Type B pancreatic cell (in vitro differentiated cells): ENCODE measurements around the gene EIF2AK2. TPM values are rescaled to one million over a fixed set of nuclear protein-coding genes. Genes with fewer than 3 reads are reported as not detected.

Experiments used
- DNase-seq: peaks from one replicate; pipeline ENCODE4 v3.0.0; 2021; ENCODE audit warnings: mixed read lengths; ENCODE audit not compliant: unreplicated experiment; ENCODE audit errors: extremely low spot score
- H3K27ac Mint-ChIP-seq: 2 replicates; pipeline ENCODE4 v1.8.0; 2021; ENCODE audit warnings: mild to moderate bottlenecking, mixed read lengths
- H3K27me3 Mint-ChIP-seq: 2 replicates; pipeline ENCODE4 v1.8.0; 2021; ENCODE audit warnings: mixed read lengths
- H3K36me3 Mint-ChIP-seq: 2 replicates; pipeline ENCODE4 v1.8.0; 2021; ENCODE audit warnings: mixed read lengths
- H3K4me1 Mint-ChIP-seq: one replicate; pipeline ENCODE4 v1.8.0; 2021; ENCODE audit warnings: mixed read lengths; ENCODE audit not compliant: unreplicated experiment
- H3K4me3 Mint-ChIP-seq: 2 replicates; pipeline ENCODE4 v1.8.0; 2021; ENCODE audit warnings: mild to moderate bottlenecking, mixed read lengths
- H3K9me3 Mint-ChIP-seq: 2 replicates; pipeline ENCODE4 v1.8.0; 2021; ENCODE audit warnings: mixed read lengths
- CTCF ChIP-seq: fragments of 200-600 bp; sonication (generic); conservative IDR thresholded peaks from 2 replicates; pipeline ENCODE4 v1.5.0; 2021; ENCODE audit warnings: antibody characterized with exemption, mild to moderate bottlenecking
- total RNA-seq: library from RNA; stranded (reverse); gene quantifications from 2 replicates; pipeline ENCODE4 v1.2.1, GENCODE V29; 2021; ENCODE audit warnings: low replicate concordance

Gene EIF2AK2
- total RNA-seq, 1 donor from 2014 or later: 34.9 TPM

- Mint-ChIP-seq H3K4me3 (no peak overlapping the region), H3K9me3 (no peaks in the 10 kb centered on the region), H3K4me1 (peaks cover 5% of the 10 kb centered on the region), H3K27me3 (peaks cover 3% of the 10 kb centered on the region), H3K27ac (no peak overlapping the region), H3K36me3 (no peaks in the 10 kb centered on the region)
- no peak for TF ChIP-seq CTCF
- no peak for DNase-seq
Measured at GRCh38 chr2:37191253-37191652, 34.5 kb upstream of the EIF2AK2 start.

- H3K27me3 Mint-ChIP-seq: peaks cover 5% of the 10 kb centered on the region
- H3K9me3 Mint-ChIP-seq: no peaks in the 10 kb centered on the region
- H3K36me3 Mint-ChIP-seq: no peaks in the 10 kb centered on the region
- no peak overlapping the region for H3K4me3 Mint-ChIP-seq
- H3K27ac Mint-ChIP-seq: no peak overlapping the region
- TF ChIP-seq CTCF: no peak
- no peak for DNase-seq
- H3K4me1 Mint-ChIP-seq: peaks cover 5% of the 10 kb centered on the region
Measured at GRCh38 chr2:37190290-37190689, 33.5 kb upstream of the EIF2AK2 start.

- TF ChIP-seq CTCF: no peak
- Mint-ChIP-seq H3K4me3 (no peak overlapping the region), H3K9me3 (no peaks in the 10 kb centered on the region), H3K27ac (no peak overlapping the region), H3K27me3 (peaks cover 5% of the 10 kb centered on the region), H3K36me3 (no peaks in the 10 kb centered on the region), H3K4me1 (peaks cover 5% of the 10 kb centered on the region)
- no peak for DNase-seq
Measured at GRCh38 chr2:37189452-37190153, 32.8 kb upstream of the EIF2AK2 start.

- no peak for TF ChIP-seq CTCF
- Mint-ChIP-seq H3K4me3 (no peak within 1 kb of the TSS), H3K4me1 (peaks cover 5% of the 10 kb centered on the region), H3K9me3 (no peaks in the 10 kb centered on the region), H3K27ac (no peak within 1 kb of the TSS), H3K36me3 (no peaks in the 10 kb centered on the region), H3K27me3 (peaks cover 5% of the 10 kb centered on the region)
- DNase-seq: no peak
Measured at GRCh38 chr2:37188570-37188969, 31.8 kb upstream of the EIF2AK2 start, which contains the start of gene SULT6B1. SULT6B1 (minus strand) TSS chr2:37188670; CDS start chr2:37188640, 30 bp downstream.

GRCh38 chr2:37181726-37182684 is 25.2 kb upstream of the EIF2AK2 start:
- no peak for TF ChIP-seq CTCF
- Mint-ChIP-seq H3K27me3 (peaks cover 5% of the 10 kb centered on the region), H3K36me3 (no peaks in the 10 kb centered on the region), H3K9me3 (no peaks in the 10 kb centered on the region), H3K27ac (no peak overlapping the region), H3K4me3 (no peak overlapping the region), H3K4me1 (no peaks in the 10 kb centered on the region)
- no peak for DNase-seq
